Measurements from ENCODE around the gene PTH1R. TPM values are rescaled to one million over a fixed set of nuclear protein-coding genes. Genes with fewer than 3 reads are reported as not detected.

PTH1R gene
- total and polyA plus RNA-seq, 10 of the 15 experiments (the other 5 are each of a cell fraction or from before 2014, with no cell fraction given) = not detected

GRCh38 chr3:46866720-46867549 lies 10.6 kb upstream of the PTH1R start (continued):
- TF ChIP-seq CTCF (IDR thresholded peaks at IDR 0.05 in 2 of 3, conservative IDR thresholded peaks at IDR 0.05 in 1 of 3; ENCODE audit: control insufficient read depth in 2 of 3, extremely low read depth in 1 of 3, insufficient read depth in 1 of 3, low read depth in 3 of 3, low read length in 3 of 3) (peak; percentile 91 to 92 (median 92)), BHLHE40 (IDR thresholded peaks at IDR 0.05; ENCODE audit: borderline replicate concordance in 1 of 2, low read depth in 2 of 2, low read length in 1 of 2) (0 out of 4 replicates have a peak, but pooled peaks of 1 of the 2 experiments have one; percentile 35), NR2F1 (conservative IDR thresholded peaks at IDR 0.05) (0 out of 2 replicates have a peak, but pooled peaks have one; percentile 24), FOS (IDR thresholded peaks at IDR 0.05; ENCODE audit: borderline replicate concordance, extremely low read depth, insufficient read length) (no peak), IKZF2 (IDR thresholded peaks at IDR 0.05) (no peak), GATAD2B (conservative IDR thresholded peaks at IDR 0.05; ENCODE audit: low read depth) (no peak), ATF2 (IDR thresholded peaks at IDR 0.05; ENCODE audit: low read length) (no peak), CBFB (IDR thresholded peaks at IDR 0.05; ENCODE audit: low read depth) (no peak), CBX3 (IDR thresholded peaks at IDR 0.05; ENCODE audit: borderline replicate concordance, low read depth) (no peak), ZZZ3 (IDR thresholded peaks at IDR 0.05; ENCODE audit: control insufficient read depth, insufficient read length, low read depth) (no peak), HSF1 (IDR thresholded peaks at IDR 0.05; ENCODE audit: low read depth, low read length) (no peak), POLR2A (IDR thresholded peaks at IDR 0.05; ENCODE audit: low read depth, low read length) (no peak), CEBPB (IDR thresholded peaks at IDR 0.05; ENCODE audit: borderline replicate concordance in 1 of 2, low read depth in 2 of 2, low read length in 2 of 2) (no peak), FOXK2 (IDR thresholded peaks at IDR 0.05) (no peak), SKIL (IDR thresholded peaks at IDR 0.05; ENCODE audit: low read depth, poor library complexity, severe bottlenecking) (no peak), RAD21 (IDR thresholded peaks at IDR 0.05; ENCODE audit: insufficient read depth, low read depth, low read length) (peak; percentile 80), SMC3 (IDR thresholded peaks at IDR 0.05; ENCODE audit: borderline replicate concordance, low read length) (peak; percentile 90), NKRF (conservative IDR thresholded peaks at IDR 0.05) (no peak), HDAC6 (IDR thresholded peaks at IDR 0.05; ENCODE audit: unreplicated experiment) (no peak), IKZF1 (conservative IDR thresholded peaks at IDR 0.05) (no peak), POLR2AphosphoS5 (IDR thresholded peaks at IDR 0.05; ENCODE audit: low read length) (no peak)

Measured in GM12878 (cell line).